ENCODE data around the gene RCAN2.

DNA sequence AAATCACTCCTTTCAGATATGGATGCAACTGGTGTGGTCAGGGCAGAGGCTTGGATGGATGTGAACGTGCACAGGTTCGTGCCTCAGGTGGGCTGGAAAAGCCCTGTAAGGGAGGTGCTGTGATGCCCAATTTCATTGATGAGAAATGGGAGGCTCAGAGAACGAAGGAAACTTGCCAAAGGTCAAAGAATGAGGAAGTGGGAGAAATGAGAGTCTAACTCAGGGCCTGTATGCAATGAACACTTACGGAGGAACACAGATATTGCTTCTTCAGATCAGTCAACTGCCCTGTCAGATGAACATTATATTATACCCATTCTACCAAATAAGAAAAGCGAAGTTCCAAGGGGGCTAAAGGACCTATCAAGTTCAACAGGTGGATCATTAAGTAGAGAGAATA, 134.7 kb downstream of the RCAN2 start:
- TF ChIP-seq, protein P1, sequence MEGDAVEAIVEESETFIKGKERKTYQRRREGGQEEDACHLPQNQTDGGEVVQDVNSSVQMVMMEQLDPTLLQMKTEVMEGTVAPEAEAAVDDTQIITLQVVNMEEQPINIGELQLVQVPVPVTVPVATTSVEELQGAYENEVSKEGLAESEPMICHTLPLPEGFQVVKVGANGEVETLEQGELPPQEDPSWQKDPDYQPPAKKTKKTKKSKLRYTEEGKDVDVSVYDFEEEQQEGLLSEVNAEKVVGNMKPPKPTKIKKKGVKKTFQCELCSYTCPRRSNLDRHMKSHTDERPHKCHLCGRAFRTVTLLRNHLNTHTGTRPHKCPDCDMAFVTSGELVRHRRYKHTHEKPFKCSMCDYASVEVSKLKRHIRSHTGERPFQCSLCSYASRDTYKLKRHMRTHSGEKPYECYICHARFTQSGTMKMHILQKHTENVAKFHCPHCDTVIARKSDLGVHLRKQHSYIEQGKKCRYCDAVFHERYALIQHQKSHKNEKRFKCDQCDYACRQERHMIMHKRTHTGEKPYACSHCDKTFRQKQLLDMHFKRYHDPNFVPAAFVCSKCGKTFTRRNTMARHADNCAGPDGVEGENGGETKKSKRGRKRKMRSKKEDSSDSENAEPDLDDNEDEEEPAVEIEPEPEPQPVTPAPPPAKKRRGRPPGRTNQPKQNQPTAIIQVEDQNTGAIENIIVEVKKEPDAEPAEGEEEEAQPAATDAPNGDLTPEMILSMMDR (IDR thresholded peaks at IDR 0.05), result no peak
- no peak for TF ChIP-seq EZH2 (IDR thresholded peaks at IDR 0.05)
